Measurements from ENCODE around the gene DAG1.

The DAG1 gene

DNA sequence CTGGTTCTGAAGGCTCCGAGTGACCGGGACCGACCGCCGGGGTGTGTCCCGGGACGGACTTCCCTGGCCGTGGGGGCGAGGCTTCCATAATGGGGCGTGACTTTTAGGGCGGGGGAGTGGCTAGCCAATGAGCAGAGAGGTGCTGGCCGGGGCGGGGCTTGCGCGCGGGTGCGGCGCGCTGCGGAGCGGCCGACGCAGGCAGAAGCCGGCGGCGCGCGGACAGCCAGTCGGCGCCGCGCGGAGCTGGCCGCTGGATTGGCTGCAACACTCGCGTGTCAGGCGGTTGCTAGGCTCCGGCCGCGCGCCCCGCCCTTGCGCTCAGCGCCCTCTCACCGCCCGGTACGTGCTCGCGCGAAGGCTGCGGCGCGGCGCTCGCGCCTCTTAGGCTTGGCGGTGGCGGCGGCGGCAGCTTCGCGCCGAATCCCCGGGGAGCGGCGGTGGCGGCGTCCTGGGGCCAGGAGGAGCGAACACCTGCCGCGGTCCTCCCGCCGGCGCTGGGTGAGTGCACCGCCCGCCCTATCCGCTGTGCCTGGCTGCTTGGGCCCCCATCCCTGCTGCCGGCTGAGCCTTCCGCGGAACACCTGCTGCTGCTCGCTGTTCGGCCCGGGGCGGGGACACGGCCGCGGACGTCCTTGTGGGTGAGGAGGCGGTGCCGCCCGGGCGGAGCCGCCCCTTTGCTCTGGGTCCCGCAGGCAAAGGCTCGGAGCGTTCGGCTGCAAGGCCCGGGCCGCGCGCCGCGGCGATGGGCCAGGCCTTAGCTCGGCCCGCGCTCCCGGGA lies at the start of gene DAG1:
Gene DAG1 (plus strand): TSS at position 332 of the 778 bp plus-strand sequence. CDS start 40,268 bp downstream, outside the sequence.
- peak; percentile 64 to 98 (median 95) for DNase-seq

DNA sequence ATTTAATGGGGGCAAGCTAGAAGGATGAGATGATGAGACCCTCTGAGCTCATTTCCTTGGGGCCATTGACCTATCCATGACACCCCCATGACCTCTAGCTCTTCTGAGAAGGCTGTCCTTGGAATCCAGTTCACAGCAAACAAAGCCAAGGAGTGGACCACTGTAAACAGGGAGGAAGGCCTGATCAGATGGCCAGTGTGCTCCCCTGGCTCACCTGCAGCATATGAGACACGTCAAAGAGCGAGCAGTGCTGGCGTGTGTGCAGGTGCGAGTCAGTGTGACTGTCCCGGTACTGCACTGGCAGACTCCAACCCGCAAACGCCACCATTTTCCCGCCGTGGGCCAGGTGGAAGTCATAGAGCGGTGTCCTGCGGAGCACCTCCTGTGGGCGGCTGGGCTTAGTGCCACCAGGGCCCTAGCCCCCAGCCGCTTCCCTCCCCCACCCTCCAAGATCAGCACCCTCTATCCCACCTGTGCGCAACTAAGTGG lies 48.1 kb upstream of the DAG1 start:
- no peak for DNase-seq

DNA sequence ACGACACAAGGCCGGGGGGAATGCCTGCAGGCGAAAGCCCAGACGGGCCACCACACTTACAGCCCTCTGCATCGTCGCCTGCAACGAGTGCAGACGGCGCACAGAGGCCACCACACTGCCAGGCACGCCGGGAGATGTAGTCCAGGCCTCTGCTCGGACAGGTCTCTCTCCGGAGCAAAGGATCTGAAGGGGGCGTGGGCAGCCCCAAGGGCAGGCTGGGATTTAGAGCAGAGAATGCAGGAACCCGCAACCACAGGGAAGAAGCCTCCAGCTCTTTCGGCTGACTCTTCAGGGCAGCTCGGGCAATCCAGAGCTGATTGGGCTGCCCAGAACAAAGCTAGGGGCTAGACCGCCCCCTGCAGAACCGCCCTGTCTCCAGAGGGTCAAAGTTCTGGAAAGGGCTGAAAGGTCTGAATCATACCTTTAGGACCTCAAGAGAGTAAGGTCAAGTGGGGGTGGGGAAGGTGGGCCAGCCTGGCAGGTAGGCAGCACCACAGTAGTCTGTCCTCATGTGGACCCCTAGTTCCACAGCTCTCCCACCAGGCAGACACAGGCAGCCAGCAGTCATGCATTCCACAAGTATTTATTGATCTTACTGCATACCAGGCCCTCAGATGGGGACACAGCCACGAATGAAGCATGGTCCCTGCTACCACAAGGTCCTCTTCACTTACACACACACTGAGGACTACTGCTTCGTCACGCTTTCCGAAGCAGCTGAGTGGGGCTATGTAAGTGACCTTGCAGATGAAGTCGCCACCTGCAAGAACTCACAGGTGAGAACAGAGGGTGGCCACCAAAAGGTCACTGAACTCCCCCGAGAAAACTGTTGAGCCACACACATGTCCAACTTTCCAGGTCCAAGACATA lies 47.5 kb upstream of the DAG1 start, which contains the start of gene AMT:
Gene AMT (minus strand): TSS at position 95 of the 870 bp plus-strand sequence. CDS start 23 bp downstream, at position 72.
- peak in 28 of 58 donors; percentile 4 to 51 (median 14) for DNase-seq

DNA sequence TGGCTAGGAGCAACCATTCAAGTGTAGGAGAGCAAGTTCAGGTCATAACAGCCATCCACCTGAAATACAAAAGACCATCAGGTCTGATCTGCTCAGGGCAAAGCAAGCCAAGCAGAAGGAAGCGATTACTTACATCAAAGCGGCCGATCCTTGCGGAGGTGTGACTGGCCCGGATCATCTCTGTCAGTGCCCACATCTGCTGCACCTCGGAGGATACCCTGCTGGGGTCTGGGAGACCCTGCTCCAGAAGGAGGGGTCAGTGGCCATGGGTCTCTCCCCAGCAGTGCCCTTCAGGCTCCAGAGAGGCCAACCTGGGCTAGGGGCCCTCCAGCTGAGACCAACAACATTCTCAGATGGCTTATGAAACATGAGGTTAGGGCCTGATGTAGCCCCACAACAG lies 45.3 kb upstream of the DAG1 start:
- no peak for DNase-seq

DNA sequence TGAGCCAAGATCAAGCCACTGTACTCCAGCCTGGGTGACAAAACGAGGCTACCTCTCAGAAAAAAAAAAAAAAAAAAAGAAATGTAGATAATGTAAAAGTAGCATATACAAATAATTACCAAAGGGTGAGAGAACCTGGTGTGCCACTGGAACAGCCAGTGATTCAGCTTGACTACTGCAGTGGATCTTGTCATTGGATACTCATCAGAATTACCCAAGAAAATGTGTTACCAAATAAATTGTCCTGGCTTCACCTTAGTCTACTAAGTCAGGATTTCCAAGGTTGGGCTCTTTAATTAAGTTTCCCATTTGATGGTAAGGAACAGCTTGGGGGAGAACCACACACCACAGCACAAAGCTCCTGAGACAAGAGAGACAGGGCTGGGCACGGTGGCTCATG lies 42.5 kb upstream of the DAG1 start:
- no peak for DNase-seq

DNA sequence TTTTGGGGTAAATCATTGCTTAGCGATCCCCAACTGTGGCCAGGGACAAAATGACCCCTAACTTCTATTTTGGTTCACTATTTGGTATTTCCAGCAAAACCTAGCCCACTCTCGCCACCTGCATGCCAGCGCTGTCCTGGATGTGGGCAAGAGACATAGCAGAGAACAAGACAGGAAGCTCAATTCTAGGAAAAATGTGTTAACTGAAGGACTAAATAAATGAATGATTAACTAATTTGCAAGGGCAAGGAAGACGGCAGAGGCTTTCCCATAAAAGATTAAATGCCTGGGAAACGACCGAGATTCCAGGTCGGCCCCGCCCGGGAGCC lies 41.4 kb upstream of the DAG1 start:
- DNase-seq = peak in 1 of 58 donors; percentile 53

DNA sequence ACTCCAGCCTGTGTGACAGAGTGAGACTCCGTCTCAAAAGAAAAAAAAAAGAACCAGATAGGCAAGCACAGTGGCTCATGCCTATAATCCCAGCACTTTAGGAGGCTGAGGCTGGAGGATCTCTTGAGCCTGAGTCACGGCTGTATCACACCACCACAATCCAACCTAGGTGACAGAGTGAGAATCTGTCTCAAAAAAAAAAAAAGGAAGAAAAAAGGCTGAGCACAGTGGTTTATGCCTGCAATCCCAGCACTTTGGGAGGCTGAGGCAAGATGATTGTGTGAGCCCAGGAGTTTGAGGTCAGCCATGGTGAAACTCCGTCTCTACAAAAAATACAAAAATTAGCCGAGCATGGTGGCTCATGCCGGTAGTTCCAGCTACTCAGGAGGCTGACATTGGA lies 35.3 kb upstream of the DAG1 start:
- DNase-seq = no peak

DNA sequence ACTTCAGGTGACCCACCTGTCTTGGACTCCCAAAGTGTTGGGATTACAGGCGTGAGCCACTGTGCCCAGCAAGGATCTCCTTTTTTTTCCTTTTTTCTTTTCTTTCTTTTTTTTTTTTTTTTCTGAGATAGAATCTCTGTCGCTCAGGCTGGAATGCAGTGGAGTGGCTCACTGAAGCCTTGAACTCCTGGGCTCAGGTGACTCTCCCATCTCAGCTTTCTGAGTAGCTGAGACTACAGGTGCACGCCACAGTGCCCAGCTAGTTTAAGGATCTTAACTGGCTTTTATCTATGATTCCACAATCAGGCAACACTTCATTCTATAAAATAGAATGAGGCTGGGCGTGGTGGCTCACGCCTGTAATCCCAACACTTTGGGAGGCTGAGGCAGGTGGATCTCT lies 24.7 kb upstream of the DAG1 start:
- DNase-seq = no peak

DNA sequence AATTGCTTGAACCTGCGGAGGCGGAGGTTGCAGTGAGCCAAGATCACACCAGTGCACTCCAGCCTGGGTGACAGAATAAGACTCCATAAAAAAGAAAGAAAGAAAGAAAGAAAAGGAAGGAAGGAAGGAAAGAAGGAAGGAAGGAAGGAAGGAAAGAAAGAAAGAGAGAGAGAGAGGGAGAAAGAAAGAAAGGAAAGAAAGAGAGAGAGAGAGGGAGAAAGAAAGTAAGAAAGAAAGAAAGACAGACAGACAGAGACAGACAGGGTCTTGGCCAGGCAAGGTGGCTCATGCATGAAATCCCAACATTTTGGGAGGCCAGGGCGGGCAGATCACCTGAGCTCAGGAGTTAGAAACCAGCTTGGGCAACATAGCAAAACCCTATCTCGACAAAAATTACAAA lies 16.4 kb upstream of the DAG1 start:
- no peak for DNase-seq

DNA sequence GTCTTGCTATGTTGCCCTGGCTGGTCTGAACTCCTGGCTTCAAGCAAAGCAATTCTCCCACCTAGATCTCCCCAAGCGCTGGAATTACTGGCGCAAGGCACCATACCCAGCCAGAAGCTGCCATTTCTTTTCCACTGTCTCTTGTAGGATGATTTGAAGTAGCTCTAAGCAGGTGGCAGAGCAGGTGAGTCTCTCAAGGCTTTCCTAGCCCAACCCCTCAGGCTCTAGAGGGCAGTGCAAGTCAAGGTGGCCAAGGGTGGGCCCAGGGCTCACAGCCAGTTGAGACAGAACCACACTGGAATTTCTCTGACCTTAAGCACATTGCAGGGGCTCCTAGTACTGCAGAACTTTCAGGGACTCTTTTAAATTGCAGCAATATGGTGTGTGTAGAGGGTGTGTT lies 15.6 kb upstream of the DAG1 start:
- no peak for DNase-seq

DNA sequence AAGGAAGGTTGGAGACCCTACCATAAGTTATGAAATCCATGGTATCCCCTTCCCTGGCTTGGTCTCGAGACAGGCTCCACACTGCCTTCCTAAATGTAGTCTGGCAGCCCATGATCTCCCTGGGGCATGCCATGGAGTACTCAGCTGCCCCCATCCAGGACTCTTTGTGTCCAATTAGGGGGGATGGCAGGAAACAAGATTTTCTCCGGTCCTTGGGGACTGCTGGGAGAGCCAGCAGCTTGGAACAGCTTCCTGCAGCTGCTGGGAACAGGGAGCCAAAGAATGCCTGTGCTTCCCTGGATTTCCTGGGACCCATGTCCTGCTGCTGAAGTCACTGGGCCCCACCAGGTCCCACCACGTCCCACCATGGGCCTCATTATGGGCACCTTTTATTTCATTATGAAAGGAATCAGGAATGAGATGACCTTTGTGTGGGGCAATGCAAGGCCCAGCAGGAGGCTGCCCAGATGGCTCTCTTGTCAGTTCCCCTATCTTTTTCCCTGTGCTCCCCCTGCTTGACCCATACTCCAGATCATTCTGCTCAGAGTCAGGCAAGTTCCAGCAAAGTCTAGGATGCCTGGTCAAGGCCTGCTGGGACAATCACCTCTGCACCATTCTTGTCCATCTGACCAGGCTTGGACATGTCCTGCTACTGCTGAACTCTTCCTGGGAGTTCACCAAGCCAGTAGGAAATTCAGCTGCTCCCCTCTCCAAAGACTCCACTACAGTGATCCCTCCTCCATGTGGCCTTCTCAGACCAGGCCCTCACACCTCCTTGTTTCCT lies 15.0 kb upstream of the DAG1 start:
- no peak for DNase-seq

DNA sequence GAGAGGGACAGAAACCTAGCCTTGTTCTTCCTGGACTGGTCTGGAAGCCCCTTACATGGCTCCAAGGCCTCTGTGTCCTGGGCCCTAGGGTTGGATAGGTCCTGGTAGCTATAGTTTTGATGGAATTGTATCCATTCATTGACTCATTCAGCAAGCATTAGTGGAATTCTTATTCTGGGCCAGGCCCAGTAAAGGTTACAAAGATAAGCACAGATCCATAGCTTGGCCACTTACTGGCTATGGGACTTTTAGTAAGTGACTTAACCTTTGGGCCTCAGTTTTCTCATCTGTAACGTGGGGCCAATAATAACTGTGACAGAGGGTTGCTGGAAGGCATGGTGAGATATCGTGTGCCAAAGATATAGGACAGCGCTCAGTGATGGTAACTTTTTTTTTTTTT lies 13.6 kb upstream of the DAG1 start:
- DNase-seq = no peak

DNA sequence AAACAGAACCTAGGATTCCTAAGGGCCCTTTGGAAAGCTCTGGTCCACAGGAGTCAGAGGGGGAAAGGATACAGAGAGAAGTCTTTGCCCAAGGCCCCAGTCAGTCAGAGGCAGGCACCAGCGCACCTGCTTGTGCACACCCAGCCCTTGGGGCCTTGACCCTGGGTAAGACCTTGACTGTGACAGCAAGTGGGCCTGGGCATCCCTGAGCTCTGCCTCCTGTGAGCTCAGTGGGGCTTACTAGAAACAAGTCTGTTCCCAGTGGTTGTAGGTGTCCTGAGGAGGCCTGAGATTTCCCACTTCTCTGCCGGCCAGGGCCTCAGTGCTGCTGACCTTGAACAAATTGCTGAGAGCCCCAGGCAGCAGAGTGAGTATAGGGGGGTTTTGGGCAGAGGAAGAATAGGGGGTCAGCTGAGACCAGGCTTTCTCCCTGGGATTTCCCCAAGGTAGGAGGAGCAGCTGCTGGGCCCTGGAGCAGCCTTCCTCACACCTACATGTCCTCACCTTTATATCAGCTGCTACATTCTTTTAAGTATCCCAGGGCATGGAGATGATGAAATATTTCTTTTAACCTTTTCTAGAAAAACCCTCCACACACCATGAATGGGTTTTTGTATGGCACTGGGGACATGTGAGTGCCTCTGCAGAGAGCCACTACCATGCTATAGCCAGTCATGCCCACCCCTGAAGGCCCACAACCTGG lies 9.7 kb upstream of the DAG1 start:
- no peak for DNase-seq

DNA sequence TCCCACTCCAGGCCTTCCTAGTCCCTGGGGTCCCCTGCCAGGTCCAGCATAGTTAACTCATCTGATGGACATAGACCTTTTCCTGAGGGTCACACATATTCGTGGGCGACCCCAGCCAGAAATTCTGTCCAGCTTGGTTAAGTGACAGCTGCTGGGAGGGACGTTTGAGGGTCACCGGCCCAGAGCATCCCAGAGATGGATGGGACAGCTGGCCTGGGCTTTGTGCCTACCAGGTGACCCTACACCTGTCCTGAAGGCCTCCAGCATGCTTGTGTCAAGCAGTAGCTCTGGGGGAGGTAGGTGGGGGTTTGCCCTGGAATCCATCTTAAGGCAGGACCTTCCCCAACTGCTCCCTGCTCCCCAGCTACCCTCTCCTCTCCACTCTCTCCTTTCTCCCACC lies 9.1 kb upstream of the DAG1 start:
- DNase-seq = no peak

DNA sequence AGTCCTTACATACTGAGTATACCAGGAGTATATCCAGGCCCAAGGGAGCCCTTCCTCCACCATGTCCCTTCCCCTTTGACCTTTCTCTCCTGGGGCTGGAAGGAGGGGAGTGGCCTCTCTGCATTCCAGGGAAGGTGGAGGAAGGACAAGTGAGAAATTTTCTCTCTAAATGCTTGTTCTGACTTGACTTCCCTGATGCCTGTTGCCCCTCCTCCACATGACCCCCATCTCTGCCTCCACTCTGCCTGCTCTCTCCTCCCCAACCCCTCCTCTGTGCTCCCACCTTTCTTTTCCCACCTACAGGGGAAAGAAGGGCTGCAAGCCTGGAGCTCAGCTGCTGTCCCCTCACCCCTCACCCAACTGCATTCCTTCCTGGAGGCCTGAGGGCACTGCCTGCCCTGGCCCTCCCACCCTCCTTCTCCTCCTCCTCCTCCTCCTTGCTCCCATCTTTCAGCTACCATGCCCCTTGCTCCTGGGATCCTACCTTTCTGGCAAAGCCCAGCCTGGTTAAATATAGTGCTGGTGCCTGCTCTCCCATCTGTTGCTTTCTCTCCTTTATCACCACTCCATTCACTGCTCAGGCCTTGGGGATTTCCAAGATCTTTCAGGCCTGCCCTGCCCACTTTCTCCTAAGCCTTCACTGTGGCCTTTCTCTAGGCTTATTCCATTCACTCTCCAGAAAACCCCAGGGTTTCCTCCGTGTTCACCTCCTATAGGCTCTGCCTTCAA lies 8.5 kb upstream of the DAG1 start:
- no peak for DNase-seq

DNA sequence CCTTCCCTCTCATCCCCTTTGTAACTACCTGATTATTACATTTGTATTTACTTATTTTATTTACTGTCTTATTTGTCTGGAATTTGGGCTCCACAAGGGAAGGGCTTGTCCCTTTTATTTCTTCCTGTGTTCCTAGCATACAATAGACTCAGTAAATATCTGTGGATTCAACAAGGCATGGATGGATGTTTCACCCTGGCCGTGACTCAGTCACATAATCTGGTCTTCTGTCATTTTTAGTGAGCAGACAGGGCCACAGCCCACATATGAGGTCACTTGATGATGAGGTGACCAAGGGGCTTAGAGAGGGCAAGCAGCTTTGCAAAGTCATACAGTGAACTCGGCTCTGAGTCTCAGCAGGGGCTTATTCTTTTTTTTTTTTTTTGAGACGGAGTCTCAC lies 7.8 kb upstream of the DAG1 start:
- DNase-seq = no peak

DNA sequence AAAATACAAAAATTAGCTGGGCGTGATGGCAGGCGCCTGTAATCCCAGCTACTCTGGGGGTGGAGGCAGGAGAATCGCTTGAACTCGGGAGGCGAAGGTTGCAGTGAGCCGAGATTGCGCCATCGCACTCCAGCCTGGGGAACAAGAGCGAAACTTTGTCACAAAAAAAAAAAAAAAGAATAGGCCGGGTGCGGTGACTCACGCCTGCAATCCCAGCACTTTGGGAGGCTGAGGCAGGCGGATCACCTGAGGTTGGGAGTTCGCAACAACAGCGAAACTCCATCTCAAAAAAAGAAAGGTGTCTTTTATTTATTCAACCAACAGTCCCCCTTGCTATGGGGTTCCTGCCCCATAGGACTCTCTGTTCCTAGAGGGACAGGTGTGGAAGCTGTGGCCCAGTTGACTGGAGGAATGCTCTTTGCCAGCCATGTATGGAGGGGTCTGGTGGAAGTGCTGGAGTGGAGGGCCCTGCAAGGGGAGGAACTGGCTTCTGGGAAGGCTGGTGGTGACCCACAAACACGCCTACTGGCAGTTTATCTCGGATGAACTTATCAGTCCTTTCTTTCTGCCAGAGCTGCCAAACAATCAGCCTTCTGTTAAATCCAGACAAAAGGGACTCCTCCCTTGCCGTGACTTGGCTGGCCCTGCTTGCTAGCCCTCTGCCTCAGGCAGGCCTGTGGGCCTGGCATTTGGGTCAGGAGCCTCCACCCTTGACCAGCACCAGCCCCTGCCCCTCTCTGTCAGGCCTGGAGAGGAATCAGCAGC lies 4.6 kb upstream of the DAG1 start:
- DNase-seq = peak in 17 of 58 donors; percentile 1 to 47 (median 22)

DNA sequence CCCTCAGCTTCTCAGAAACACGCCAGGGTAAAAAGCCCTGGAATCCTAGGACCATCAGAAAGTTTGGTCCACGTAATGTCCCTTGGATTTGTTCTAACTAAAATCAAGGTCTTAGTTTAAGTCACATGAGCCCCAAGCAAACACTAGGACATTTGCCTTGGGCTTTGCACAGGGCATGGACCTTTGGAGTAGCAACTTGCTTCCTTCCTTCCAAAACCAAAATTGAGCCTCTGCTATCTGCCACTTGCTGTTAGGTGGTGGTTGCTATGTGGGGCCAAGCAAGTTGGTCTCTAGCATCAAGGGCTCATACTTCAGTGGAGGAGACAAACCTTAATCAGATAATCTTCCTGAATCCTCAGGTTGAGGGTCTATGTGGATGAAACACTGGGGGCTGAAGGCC lies 4.0 kb upstream of the DAG1 start:
- DNase-seq = no peak

All from anterior cingulate cortex (tissue), 58 donors.